Neuronal stem cell (in vitro differentiated cells): ENCODE results near the gene MCU.
"Not testable (repeated sequence)": the region's sequence is repeated elsewhere in the genome, so short reads cannot be mapped to it uniquely, and the experiment has no call there.

Experiments used
- DNase-seq: peaks from one replicate; pipeline ENCODE4 v3.0.0-alpha.2; 2013; ENCODE audit warnings: low spot score
- H2AFZ ChIP-seq: one replicate; pipeline ENCODE4 v1.6.1; 2013; ENCODE audit warnings: mild to moderate bottlenecking, low read length, inconsistent platforms
- H2AK5ac ChIP-seq: 2 replicates; pipeline ENCODE4 v1.6.1; 2013; ENCODE audit warnings: low read depth, mild to moderate bottlenecking, inconsistent platforms, low read length, moderate library complexity, mixed read lengths
- H2BK120ac ChIP-seq: 2 replicates; pipeline ENCODE4 v1.6.1; 2013; ENCODE audit warnings: low read depth, mild to moderate bottlenecking, inconsistent platforms, low read length, moderate library complexity, mixed read lengths
- H2BK12ac ChIP-seq: one replicate; pipeline ENCODE4 v1.6.1; 2013; ENCODE audit warnings: low read length, inconsistent platforms
- H2BK15ac ChIP-seq: 2 replicates; pipeline ENCODE4 v1.6.1; 2013; ENCODE audit warnings: mild to moderate bottlenecking, low read length, inconsistent platforms, mixed read lengths
- H2BK5ac ChIP-seq: one replicate; pipeline ENCODE4 v1.6.1; 2013; ENCODE audit warnings: inconsistent platforms, mild to moderate bottlenecking, low read length, moderate library complexity
- H3K14ac ChIP-seq: one replicate; pipeline ENCODE4 v1.6.1; 2013; ENCODE audit warnings: low read length, inconsistent platforms
- H3K18ac ChIP-seq: 2 replicates; pipeline ENCODE4 v1.6.1; 2013; ENCODE audit warnings: low read length, inconsistent platforms
- H3K23ac ChIP-seq: 2 replicates; pipeline ENCODE4 v1.6.1; 2013; ENCODE audit warnings: low read depth, mild to moderate bottlenecking, mixed read lengths, low read length, inconsistent platforms; ENCODE audit not compliant: poor library complexity
- H3K27ac ChIP-seq: replicated peaks from 3 replicates; pipeline ENCODE4 v1.5.1; 2013; ENCODE audit warnings: low read length, inconsistent platforms
- H3K27me3 ChIP-seq, 3 experiments: 2 replicates each; pipeline ENCODE4 v1.6.1; 2013; ENCODE audit warnings: low read length in 3 of 3, mild to moderate bottlenecking in 2 of 3, inconsistent platforms in 1 of 3, low read depth in 1 of 3, mixed read lengths in 1 of 3, moderate library complexity in 1 of 3; ENCODE audit not compliant: control insufficient read depth in 3 of 3, insufficient read depth in 3 of 3
- H3K36me3 ChIP-seq, 2 donors: replicated peaks in 1 of 2; 2 replicates each; pipeline ENCODE4 v1.6.1; 2013; ENCODE audit warnings: low read length in 2 of 2; ENCODE audit not compliant: control insufficient read depth in 2 of 2, insufficient read depth in 2 of 2
- H3K4ac ChIP-seq: 2 replicates; pipeline ENCODE4 v1.6.1; 2013; ENCODE audit warnings: inconsistent platforms, mild to moderate bottlenecking, low read length, moderate library complexity
- H3K4me1 ChIP-seq, 2 donors: 1 replicate in 1 of 2; 2 replicates in 1 of 2; pipeline ENCODE4 v1.6.1; 2013; ENCODE audit warnings: low read length in 2 of 2, low read depth in 1 of 2; ENCODE audit not compliant: control insufficient read depth in 2 of 2, insufficient read depth in 1 of 2
- H3K4me2 ChIP-seq: one replicate; pipeline ENCODE4 v1.6.1; 2013; ENCODE audit warnings: mild to moderate bottlenecking, low read length, inconsistent platforms; ENCODE audit not compliant: insufficient read depth, poor library complexity, severe bottlenecking
- H3K4me3 ChIP-seq, 2 donors: 2 replicates each; pipeline ENCODE4 v1.5.1; 2013; ENCODE audit warnings: low read length in 2 of 2, mild to moderate bottlenecking in 2 of 2, inconsistent platforms in 1 of 2, moderate library complexity in 1 of 2
- H3K79me1 ChIP-seq: one replicate; pipeline ENCODE4 v1.6.1; 2013; ENCODE audit warnings: low read depth, mild to moderate bottlenecking, inconsistent platforms, low read length, moderate library complexity
- H3K9ac ChIP-seq: one replicate; pipeline ENCODE4 v1.6.1; 2013; ENCODE audit warnings: mild to moderate bottlenecking, low read depth, low read length, inconsistent platforms; ENCODE audit not compliant: poor library complexity
- H3K9me3 ChIP-seq, 2 donors: replicated peaks in 1 of 2; 2 replicates each; pipeline versions ENCODE3 to v1.6.1; 2013; ENCODE audit warnings: low read length in 2 of 2, mild to moderate bottlenecking in 2 of 2, inconsistent platforms in 1 of 2, low read depth in 1 of 2, mixed read lengths in 1 of 2, moderate library complexity in 1 of 2; ENCODE audit not compliant: control insufficient read depth in 2 of 2, insufficient read depth in 1 of 2
- H4K8ac ChIP-seq: one replicate; pipeline ENCODE4 v1.6.1; 2013; ENCODE audit warnings: low read depth, mild to moderate bottlenecking, inconsistent platforms, low read length, moderate library complexity
- H4K91ac ChIP-seq: one replicate; pipeline ENCODE4 v1.6.1; 2013; ENCODE audit warnings: low read length, low read depth, mild to moderate bottlenecking, inconsistent platforms; ENCODE audit not compliant: poor library complexity
- WGBS, 2 donors: extraction: QIAGEN DNeasy Blood & Tissue Kit; methylation state at CpG; one replicate each; pipeline ENCODE4 v1.1.7; 2013; ENCODE audit warnings: missing lambda C conversion rate in 2 of 2, mixed read lengths in 1 of 2; ENCODE audit not compliant: insufficient read length in 2 of 2, insufficient replicate concordance in 1 of 2; ENCODE audit errors: extremely low coverage in 2 of 2; 5-methylcytosine and 5-hydroxymethylcytosine counted together

The MCU gene

GRCh38 chr10:72674174-72674573 lies 17.8 kb upstream of the MCU start:
- not testable (repeated sequence) for H2BK12ac ChIP-seq, DNase-seq, H4K91ac ChIP-seq, H2AK5ac ChIP-seq, H4K8ac ChIP-seq, H3K27me3 ChIP-seq, H3K36me3 ChIP-seq, H3K27ac ChIP-seq, H3K4me3 ChIP-seq, H3K4ac ChIP-seq, H3K4me1 ChIP-seq, H3K9me3 ChIP-seq, H3K79me1 ChIP-seq, H2BK5ac ChIP-seq, H2BK15ac ChIP-seq, H3K9ac ChIP-seq, H3K4me2 ChIP-seq, H3K23ac ChIP-seq, H3K18ac ChIP-seq, H2BK120ac ChIP-seq, H3K14ac ChIP-seq, H2AFZ ChIP-seq
- WGBS, 2 donors, result no CpG with 5 or more reads among the region's 5 CpGs

- Histone ChIP-seq H2AK5ac (no peak overlapping the region), H3K36me3 (no peaks in the 10 kb centered on the region), H3K14ac (no peak overlapping the region), H2AFZ (no peak overlapping the region), H3K4me1 (no peaks in the 10 kb centered on the region), H3K4me3 (no peak overlapping the region), H3K27ac (no peak overlapping the region), H3K9me3 (no peaks in the 10 kb centered on the region), H2BK15ac (no peak overlapping the region), H2BK12ac (no peak overlapping the region), H3K79me1 (no peaks in the 10 kb centered on the region), H2BK5ac (no peak overlapping the region), H3K4me2 (no peak overlapping the region), H3K18ac (no peak overlapping the region), H4K8ac (no peak overlapping the region), H3K9ac (no peak overlapping the region), H3K4ac (no peak overlapping the region), H4K91ac (no peak overlapping the region), H3K27me3 (no peaks in the 10 kb centered on the region), H2BK120ac (no peak overlapping the region), H3K23ac (no peak overlapping the region)
- DNase-seq, result no peak
- no CpG with 5 or more reads among the region's 4 CpGs for WGBS, 2 donors
These were observed 12.1 kb upstream of the MCU start for GRCh38 chr10:72679838-72680241.

- H3K18ac ChIP-seq, result no peak overlapping the region
- no peak overlapping the region for H2AK5ac ChIP-seq
- DNase-seq, result no peak
- H3K36me3 ChIP-seq, result no peaks in the 10 kb centered on the region
- no peak overlapping the region for H2AFZ ChIP-seq
- no peak overlapping the region for H3K4ac ChIP-seq
- no peaks in the 10 kb centered on the region for H3K27me3 ChIP-seq
- no peak overlapping the region for H3K27ac ChIP-seq
- no peaks in the 10 kb centered on the region for H3K9me3 ChIP-seq
- H2BK12ac ChIP-seq, result no peak overlapping the region
- no peaks in the 10 kb centered on the region for H3K79me1 ChIP-seq
- no peak overlapping the region for H2BK15ac ChIP-seq
- H3K4me1 ChIP-seq, result no peaks in the 10 kb centered on the region
- H3K4me2 ChIP-seq, result no peak overlapping the region
- no peak overlapping the region for H4K8ac ChIP-seq
- no peak overlapping the region for H3K14ac ChIP-seq
- H4K91ac ChIP-seq, result no peak overlapping the region
- WGBS, 2 donors, result no CpG with 5 or more reads among the region's 6 CpGs
- H3K23ac ChIP-seq, result no peak overlapping the region
- no peak overlapping the region for H3K9ac ChIP-seq
- no peak overlapping the region for H3K4me3 ChIP-seq
- no peak overlapping the region for H2BK5ac ChIP-seq
- no peak overlapping the region for H2BK120ac ChIP-seq
These were observed 9.3 kb upstream of the MCU start for GRCh38 chr10:72682638-72683037.

GRCh38 chr10:72685264-72685921 lies 6.5 kb upstream of the MCU start:
- no peaks in the 10 kb centered on the region for H3K79me1 ChIP-seq
- H3K4me3 ChIP-seq, result no peak overlapping the region
- no peaks in the 10 kb centered on the region for H3K4me1 ChIP-seq
- no peak overlapping the region for H3K23ac ChIP-seq
- no peak overlapping the region for H3K14ac ChIP-seq
- no peak overlapping the region for H2BK5ac ChIP-seq
- H4K91ac ChIP-seq, result no peak overlapping the region
- H3K27me3 ChIP-seq, result no peaks in the 10 kb centered on the region
- H3K4me2 ChIP-seq, result no peak overlapping the region
- DNase-seq, result no peak
- no peaks in the 10 kb centered on the region for H3K9me3 ChIP-seq
- H2AFZ ChIP-seq, result no peak overlapping the region
- H4K8ac ChIP-seq, result no peak overlapping the region
- H2BK120ac ChIP-seq, result no peak overlapping the region
- no peak overlapping the region for H3K27ac ChIP-seq
- no CpG with 5 or more reads among the region's 7 CpGs for WGBS, 2 donors
- H3K18ac ChIP-seq, result no peak overlapping the region
- H2BK12ac ChIP-seq, result no peak overlapping the region
- no peak overlapping the region for H3K4ac ChIP-seq
- H3K9ac ChIP-seq, result no peak overlapping the region
- no peak overlapping the region for H2AK5ac ChIP-seq
- H2BK15ac ChIP-seq, result no peak overlapping the region
- H3K36me3 ChIP-seq, result no peaks in the 10 kb centered on the region
